Measurements from ENCODE around the gene THAP7.
"Not testable (repeated sequence)": the region's sequence is repeated elsewhere in the genome, so short reads cannot be mapped to it uniquely, and the experiment has no call there.

THAP7 gene

GRCh38 chr22:20977019-20977418 lies 24.9 kb downstream of the THAP7 start:
- no peak for FAIRE-seq

- no peak for FAIRE-seq
Measured at GRCh38 chr22:20976291-20976877, 25.5 kb downstream of the THAP7 start.

- no peak for FAIRE-seq
Measured at GRCh38 chr22:20975541-20976290, 26.2 kb downstream of the THAP7 start.

DNA sequence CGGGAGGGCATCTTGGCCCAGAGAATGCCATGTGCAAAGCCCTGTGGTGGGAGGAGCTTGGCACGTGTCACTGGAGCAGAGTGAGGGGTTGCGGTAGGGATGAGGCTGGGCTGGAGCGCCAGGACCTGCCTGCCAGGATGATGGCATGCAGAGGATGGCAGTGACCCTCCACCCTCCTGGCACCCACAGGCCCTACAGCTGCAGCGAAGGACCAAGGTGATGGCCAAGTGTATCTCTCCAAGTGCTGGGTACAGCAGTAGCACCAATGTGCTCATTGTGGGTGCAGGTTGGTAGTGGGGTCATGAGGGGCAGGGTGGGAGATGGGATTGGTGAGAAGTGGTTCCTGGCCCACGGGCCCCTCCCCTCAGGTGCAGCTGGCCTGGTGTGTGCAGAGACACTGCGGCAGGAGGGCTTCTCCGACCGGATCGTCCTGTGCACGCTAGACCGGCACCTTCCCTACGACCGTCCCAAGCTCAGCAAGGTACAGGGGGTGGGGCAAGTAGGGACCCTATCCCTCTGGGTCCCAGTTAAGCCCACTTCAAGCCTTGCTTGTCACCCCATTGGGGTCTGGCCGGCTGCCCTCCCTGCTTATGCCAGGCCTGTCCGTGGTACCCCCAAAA lies 27.5 kb downstream of the THAP7 start:
- no peak for FAIRE-seq

GRCh38 chr22:20973634-20974286 lies 28.2 kb downstream of the THAP7 start:
- FAIRE-seq, result no peak

DNA sequence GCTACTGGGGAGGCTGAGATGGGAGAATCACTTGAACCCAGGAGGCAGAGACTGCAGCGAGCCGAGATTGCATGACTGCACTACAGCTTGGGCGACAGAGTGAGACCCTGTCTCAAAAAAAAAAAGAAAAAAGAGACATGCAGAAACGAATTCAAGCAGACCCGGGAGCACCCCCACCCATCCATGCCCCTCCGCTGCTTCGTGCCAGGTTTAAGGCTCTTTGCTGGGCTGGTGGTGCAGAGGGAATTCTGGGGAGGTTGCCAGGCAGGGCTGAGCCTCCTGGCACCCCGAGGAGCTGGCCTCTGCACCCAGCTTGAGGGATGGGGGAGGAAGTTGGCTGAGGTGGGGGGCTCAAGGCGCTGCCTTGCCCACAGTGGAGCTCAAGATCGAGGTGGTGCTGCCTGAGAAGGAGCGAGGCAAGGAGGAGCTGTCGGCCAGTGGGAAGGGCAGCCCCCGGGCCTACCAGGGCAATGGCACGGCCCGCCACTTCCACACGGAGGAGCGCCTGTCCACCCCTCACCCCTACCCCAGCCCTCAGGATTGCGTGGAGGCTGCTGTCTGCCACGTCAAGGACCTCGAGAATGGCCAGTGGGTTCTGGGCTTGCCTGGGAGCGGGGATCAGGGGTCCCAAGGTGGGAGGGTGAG lies 28.9 kb downstream of the THAP7 start:
- no peak for FAIRE-seq

- not testable (repeated sequence) for FAIRE-seq
Measured at GRCh38 chr22:20972014-20972694, 29.8 kb downstream of the THAP7 start.

GRCh38 chr22:20970939-20971657 lies 30.8 kb downstream of the THAP7 start:
- FAIRE-seq, result no peak

GRCh38 chr22:20968281-20968977 lies 33.5 kb downstream of the THAP7 start:
- FAIRE-seq, result no peak

GRCh38 chr22:20967697-20968211 lies 34.2 kb downstream of the THAP7 start:
- no peak for FAIRE-seq

DNA sequence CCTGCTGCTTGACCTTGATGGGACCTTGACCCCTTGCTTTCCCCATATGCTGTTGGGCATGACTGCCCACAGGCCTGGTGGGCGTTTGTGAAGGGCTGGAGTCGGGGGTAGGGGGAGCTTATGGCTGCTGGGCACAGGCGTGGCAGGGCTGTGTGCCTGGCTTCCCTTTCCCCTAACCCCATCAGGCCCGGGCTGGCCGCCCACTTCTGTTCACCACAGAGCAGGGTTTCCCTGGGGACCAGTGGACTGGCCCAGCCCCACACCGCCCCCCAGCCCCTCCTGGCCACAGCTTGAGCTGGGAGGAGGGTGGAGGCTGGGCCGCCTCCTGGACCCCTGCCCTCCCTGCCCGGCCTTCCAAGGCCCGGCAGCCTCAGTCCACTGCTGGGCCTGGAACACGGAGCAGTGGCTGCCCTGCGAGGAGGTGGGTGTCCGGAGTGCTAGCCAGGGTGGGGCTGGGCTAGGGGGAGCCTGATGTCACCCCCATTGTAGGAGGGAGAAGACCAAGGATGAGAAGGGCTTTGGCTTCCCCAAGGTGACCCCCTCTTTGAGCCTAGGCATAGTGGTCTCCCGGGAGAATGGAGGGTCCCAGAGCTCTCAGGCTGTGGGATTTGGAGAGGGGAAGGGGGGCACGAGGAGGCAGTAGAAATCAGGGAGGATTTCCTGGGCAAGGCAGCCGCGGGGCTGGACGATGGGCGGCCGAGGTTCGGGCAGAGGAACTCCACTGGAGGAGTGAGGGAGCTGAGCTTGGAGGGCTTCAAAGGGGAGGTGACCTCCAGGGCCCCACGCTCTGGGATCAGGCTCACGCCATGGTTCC lies 34.8 kb downstream of the THAP7 start, which contains the start of gene AIFM3:
TSS of gene AIFM3 (plus strand) at position 373 of the 814 bp plus-strand sequence. CDS start 690 bp downstream, outside the sequence.
- FAIRE-seq, result no peak

GRCh38 chr22:20965888-20966855 lies 35.7 kb downstream of the THAP7 start:
- no peak for FAIRE-seq

GRCh38 chr22:20965104-20965887 lies 36.6 kb downstream of the THAP7 start:
- no peak for FAIRE-seq

GRCh38 chr22:20964799-20965103 lies 37.2 kb downstream of the THAP7 start:
- FAIRE-seq, result no peak

GRCh38 chr22:20964090-20964798 lies 37.7 kb downstream of the THAP7 start:
- no peak for FAIRE-seq

GRCh38 chr22:20963201-20964052 lies 38.5 kb downstream of the THAP7 start:
- no peak for FAIRE-seq
